ENCODE results near the gene BICDL1.

Gene BICDL1

GRCh38 chr12:120010661-120011230 lies 21.7 kb downstream of the BICDL1 start:
- TF ChIP-seq, protein P1, sequence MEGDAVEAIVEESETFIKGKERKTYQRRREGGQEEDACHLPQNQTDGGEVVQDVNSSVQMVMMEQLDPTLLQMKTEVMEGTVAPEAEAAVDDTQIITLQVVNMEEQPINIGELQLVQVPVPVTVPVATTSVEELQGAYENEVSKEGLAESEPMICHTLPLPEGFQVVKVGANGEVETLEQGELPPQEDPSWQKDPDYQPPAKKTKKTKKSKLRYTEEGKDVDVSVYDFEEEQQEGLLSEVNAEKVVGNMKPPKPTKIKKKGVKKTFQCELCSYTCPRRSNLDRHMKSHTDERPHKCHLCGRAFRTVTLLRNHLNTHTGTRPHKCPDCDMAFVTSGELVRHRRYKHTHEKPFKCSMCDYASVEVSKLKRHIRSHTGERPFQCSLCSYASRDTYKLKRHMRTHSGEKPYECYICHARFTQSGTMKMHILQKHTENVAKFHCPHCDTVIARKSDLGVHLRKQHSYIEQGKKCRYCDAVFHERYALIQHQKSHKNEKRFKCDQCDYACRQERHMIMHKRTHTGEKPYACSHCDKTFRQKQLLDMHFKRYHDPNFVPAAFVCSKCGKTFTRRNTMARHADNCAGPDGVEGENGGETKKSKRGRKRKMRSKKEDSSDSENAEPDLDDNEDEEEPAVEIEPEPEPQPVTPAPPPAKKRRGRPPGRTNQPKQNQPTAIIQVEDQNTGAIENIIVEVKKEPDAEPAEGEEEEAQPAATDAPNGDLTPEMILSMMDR (IDR thresholded peaks at IDR 0.05): no peak

DNA sequence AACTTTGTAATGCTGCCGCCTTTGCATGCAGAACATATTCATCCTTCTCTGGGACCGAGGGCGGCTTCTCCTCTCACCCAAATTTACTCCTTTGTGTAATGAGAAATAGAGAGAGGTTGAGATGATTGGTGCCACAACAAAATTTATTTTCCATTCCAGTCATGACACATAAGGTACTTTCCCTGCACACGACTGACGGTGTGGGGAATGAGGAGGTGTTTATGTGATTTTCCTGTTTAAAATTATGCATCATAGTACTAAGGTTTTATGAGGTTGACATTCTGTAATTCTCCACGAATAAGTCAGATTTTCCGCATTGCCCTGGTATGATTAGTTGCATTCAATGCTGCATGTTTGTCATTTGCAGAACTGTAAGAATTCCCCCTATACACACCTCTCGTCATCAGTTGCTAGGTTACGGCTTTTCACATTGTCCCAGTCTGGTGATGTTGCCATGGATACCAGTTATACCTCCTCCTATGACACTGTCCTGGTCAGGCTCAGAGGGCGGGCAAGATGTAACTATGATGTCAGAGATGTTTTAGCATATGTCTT lies 23.1 kb downstream of the BICDL1 start:
- TF ChIP-seq, protein P1 (IDR thresholded peaks at IDR 0.05): no peak

- TF ChIP-seq, protein P1 (IDR thresholded peaks at IDR 0.05): no peak
These were observed 24.8 kb downstream of the BICDL1 start for GRCh38 chr12:120013659-120014380.

DNA sequence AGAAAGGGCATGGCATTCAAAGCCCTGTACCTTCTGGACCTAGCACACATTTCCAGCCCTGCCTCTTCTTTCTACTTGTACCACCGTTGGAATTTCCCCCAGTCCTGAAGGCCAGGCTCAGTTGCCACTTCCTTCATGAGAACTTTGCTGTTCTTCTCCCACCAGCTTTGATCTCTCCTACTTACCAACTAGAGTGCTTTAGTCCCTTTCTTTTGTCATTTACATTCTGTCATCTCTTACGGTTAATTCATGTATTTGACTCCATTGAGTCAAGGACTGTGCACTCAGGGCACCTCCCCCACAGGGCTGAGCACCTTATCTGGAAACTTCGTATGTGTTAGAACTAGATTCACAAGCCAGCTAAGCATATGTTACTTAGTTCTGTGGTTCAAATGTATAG lies 26.3 kb downstream of the BICDL1 start:
- TF ChIP-seq, protein P1 (IDR thresholded peaks at IDR 0.05): no peak

DNA sequence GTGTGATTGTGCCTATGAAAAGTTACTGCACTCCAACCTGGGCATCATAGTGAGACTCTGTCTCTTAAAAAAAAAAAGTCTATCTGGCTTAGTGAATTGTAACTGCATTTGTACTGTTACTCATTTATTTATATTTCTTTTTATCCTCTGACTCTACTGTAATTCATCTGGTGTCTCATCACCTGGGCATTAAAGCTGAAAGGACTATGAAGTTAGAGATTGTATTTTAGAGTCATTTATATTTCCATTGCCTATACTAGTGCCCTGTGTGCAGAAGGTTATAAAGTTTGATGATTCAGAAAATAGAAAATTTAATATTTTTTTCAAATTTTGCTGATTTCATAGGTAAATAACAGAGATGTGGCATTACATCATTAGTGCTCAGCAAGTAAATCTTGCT lies 30.2 kb downstream of the BICDL1 start:
- TF ChIP-seq, protein P1 (IDR thresholded peaks at IDR 0.05): no peak

DNA sequence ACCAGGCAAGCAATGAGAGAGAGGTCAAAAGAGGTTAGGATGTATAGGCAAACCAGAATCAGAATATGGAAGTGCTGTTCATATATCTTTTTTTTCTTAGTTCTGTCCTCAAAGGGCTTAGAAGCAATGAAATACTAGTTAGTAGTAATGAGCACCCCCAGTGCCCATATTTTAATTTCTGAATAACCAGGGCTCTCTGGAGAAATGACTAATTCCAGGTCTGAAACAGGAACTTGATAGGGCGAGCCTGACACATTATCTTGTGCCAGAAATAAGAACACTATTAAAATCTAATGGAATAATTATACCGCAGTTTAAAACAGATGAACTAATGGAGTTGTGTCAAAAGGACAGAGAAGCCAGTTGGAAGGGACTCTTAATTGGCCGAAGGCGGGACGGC lies 30.9 kb downstream of the BICDL1 start:
- TF ChIP-seq, protein P1 (IDR thresholded peaks at IDR 0.05): no peak

DNA sequence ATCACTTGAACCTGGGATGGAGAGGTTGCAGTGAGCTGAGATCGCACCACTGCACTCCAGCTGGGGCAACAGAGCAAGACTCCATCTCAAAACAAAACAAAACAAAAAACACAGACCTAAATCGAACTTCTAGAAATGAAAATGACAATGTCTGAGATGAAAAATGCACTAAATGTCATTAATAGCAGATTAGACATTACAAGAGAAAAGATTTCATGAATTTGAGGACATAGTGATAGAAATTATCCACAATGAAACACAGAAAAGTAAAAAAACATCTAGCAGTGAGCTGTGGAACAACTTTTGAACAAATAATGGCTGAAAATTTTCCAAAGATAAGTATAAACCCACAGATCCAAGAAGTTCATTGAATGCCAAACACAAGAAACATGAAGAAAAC lies 35.2 kb downstream of the BICDL1 start:
- TF ChIP-seq, protein P1 (IDR thresholded peaks at IDR 0.05): no peak

All from LNCAP (cell line).